Panc1 (cell line): ENCODE data around the gene YAP1. TPM values are rescaled to one million over a fixed set of nuclear protein-coding genes. Genes with fewer than 3 reads are reported as not detected.

Source experiments
- ATAC-seq: fragments of 200-7000 bp; cut with Tn5 transposase; 2 replicates; pipeline ENCODE4 v1.9.1; 2020; ENCODE audit warnings: mild to moderate bottlenecking, moderate library complexity
- BruUV-seq: library from RNA; stranded (reverse); fragments of 400-500 nt; replicated peaks from 2 replicates; lab custom pipeline; 2021; lab: Mats Ljungman, UMichigan
- CTCF ChIA-PET: fragments of 300-600 bp; sonication (Branson Sonifier 250); formaldehyde crosslinking; loops from one replicate; lab custom pipeline; 2022; ENCODE audit warnings: antibody characterized with exemption; lab: Charles Lee
- POLR2A ChIA-PET: fragments of 300-600 bp; sonication (Branson Sonifier 250); formaldehyde crosslinking; loops from one replicate; lab custom pipeline; 2022; ENCODE audit warnings: antibody characterized with exemption; lab: Charles Lee
- DNase-seq: peaks from one replicate; pipeline ENCODE4 v3.0.0-alpha.2; 2010; ENCODE audit warnings: low read depth, low spot score
- H3K27ac ChIP-seq: 2 replicates; pipeline ENCODE4 v1.5.1; 2011; ENCODE audit warnings: mild to moderate bottlenecking, low read length, inconsistent platforms
- H3K27me3 ChIP-seq: fragments of 200-500 bp; sonication (Bioruptor generic); 2 replicates; pipeline ENCODE4 v1.6.0; 2014; ENCODE audit warnings: low read length, inconsistent platforms; ENCODE audit not compliant: control insufficient read depth, insufficient read depth
- H3K36me3 ChIP-seq: fragments of 200-500 bp; sonication (Bioruptor generic); 2 replicates; pipeline ENCODE4 v1.5.1; 2014; ENCODE audit warnings: inconsistent platforms, mild to moderate bottlenecking, low read length, moderate library complexity; ENCODE audit not compliant: control insufficient read depth, insufficient read depth
- H3K4me1 ChIP-seq: 2 replicates; pipeline ENCODE4 v1.5.1; 2011; ENCODE audit warnings: inconsistent platforms, mild to moderate bottlenecking, low read length, moderate library complexity; ENCODE audit not compliant: control insufficient read depth, insufficient read depth
- H3K4me3 ChIP-seq, 2 experiments: 2 replicates each; pipeline ENCODE4 v1.5.1; 2011 to 2012; ENCODE audit warnings: low read depth in 2 of 2, low read length in 2 of 2, mild to moderate bottlenecking in 2 of 2, inconsistent platforms in 1 of 2, moderate library complexity in 1 of 2
- H3K9me3 ChIP-seq: fragments of 200-500 bp; sonication (Bioruptor generic); 2 replicates; pipeline ENCODE4 v1.5.1; 2014; ENCODE audit warnings: low read depth, mild to moderate bottlenecking, inconsistent platforms, low read length, moderate library complexity; ENCODE audit not compliant: control insufficient read depth, insufficient read depth
- POLR2AphosphoS5 ChIP-seq: IDR thresholded peaks from 2 replicates; pipeline ENCODE4 v1.6.1; 2012; ENCODE audit warnings: mild to moderate bottlenecking, low read depth, low read length, moderate library complexity
- REST ChIP-seq, 2 experiments: IDR thresholded peaks; 2 replicates each; pipeline ENCODE4 v1.6.1; 2011 to 2012; ENCODE audit warnings: low read depth in 2 of 2, control low read depth in 1 of 2, low read length in 1 of 2, mild to moderate bottlenecking in 1 of 2, moderate library complexity in 1 of 2; ENCODE audit not compliant: insufficient read depth in 1 of 2
- SIN3A ChIP-seq: IDR thresholded peaks from 2 replicates; pipeline ENCODE4 v1.6.1; 2012; ENCODE audit warnings: low read depth, mild to moderate bottlenecking, low read length, moderate library complexity, borderline replicate concordance; ENCODE audit not compliant: insufficient read depth
- TCF7L2 ChIP-seq: IDR thresholded peaks from 2 replicates; pipeline ENCODE4 v1.6.1; 2011; ENCODE audit warnings: mild to moderate bottlenecking, low read depth, low read length, inconsistent platforms
- in situ Hi-C: cut with HindIII; loops from 2 replicates; pipeline ENCODE4 v1.10.0; 2016; ENCODE audit warnings: low sequenced_read_pairs, low pct_unique_long_range_greater_than_20kb
- intact Hi-C: fragments of 100-400 bp; cut with micrococcal nuclease; formaldehyde crosslinking; loops from one replicate; pipeline ENCODE4 v1.10.0; 2022; ENCODE audit not compliant: unreplicated experiment
- total RNA-seq: library from RNA; stranded (reverse); gene quantifications from one replicate; pipeline ENCODE4 v1.2.1, GENCODE V29; 2021; ENCODE audit not compliant: unreplicated experiment
- TF ChIP-seq, protein P1 (sequence below): fragments of 450-650 bp; IDR thresholded peaks from 2 replicates; pipeline ENCODE4 v1.5.1; 2017; ENCODE audit warnings: mild to moderate bottlenecking

The YAP1 gene
- total RNA-seq, 1 experiment from 2014 or later: 158 TPM

DNA sequence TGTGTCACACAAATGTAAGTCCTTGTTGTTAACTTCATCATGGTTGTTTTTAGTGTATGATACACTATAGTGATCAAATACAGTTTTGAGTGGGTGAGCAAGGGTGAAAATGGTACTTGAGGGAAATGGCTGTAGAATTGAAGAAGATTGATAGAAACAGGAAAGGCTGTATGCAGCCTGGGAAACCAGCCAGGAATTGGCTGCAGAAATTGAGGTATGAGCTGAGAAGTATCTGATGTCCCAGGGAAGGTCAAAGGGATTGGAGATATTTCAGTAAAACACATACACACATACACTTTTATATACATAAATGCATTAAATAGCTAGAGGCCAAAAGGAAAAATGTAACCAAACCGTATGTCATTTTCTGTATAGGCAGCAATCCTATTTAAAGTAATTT, 13.1 kb upstream of the YAP1 start:
- ChIA-PET POLR2A (no interaction called here), CTCF (no interaction called here)
- Histone ChIP-seq H3K9me3 (no peaks in the 10 kb centered on the region), H3K4me3 (no peak overlapping the region), H3K4me1 (no peaks in the 10 kb centered on the region), H3K36me3 (no peaks in the 10 kb centered on the region), H3K27ac (no peak overlapping the region), H3K27me3 (no peaks in the 10 kb centered on the region)
- intact Hi-C loops: no loop called here
- DNase-seq: no peak
- no TSS peak for BruUV-seq
- TF ChIP-seq TCF7L2: no peak
- TF ChIP-seq POLR2AphosphoS5: no peak
- TF ChIP-seq REST (IDR thresholded peaks at IDR 0.05; ENCODE audit: insufficient read depth in 1 of 2, low read depth in 2 of 2, low read length in 1 of 2): no peak
- no peak for TF ChIP-seq SIN3A
- ATAC-seq: no peak
- in situ Hi-C loops: no loop called here

DNA sequence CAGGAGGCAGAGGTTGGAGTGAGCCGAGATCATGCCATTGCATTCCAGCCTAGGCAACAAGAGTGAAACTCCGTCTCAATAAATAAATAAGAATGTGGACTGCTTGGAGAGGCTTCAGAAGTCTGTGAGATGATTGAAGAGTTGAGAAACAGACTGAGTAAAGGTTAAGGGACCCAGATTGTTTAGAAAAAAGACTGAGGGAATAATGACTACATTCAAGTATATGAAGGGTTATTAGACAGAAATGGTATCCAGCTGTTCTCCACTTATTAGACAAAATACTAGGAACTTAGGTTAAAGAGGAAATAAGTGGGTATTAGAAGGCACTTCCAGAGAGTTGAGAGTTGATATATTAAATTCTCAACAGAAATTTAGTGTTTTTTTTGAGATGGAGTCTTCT, 10.5 kb upstream of the YAP1 start:
- no TSS peak for BruUV-seq
- no peak for DNase-seq
- POLR2A ChIA-PET: no interaction called here
- TF ChIP-seq TCF7L2: no peak
- CTCF ChIA-PET: no interaction called here
- intact Hi-C loops (no loop called here), in situ Hi-C loops (no loop called here)
- Histone ChIP-seq H3K4me1 (no peaks in the 10 kb centered on the region), H3K27me3 (no peaks in the 10 kb centered on the region), H3K36me3 (no peaks in the 10 kb centered on the region), H3K9me3 (no peaks in the 10 kb centered on the region), H3K4me3 (no peak overlapping the region), H3K27ac (no peak overlapping the region)
- ATAC-seq: no peak

- Histone ChIP-seq H3K27me3 (no peaks in the 10 kb centered on the region), H3K9me3 (no peaks in the 10 kb centered on the region), H3K4me1 (peaks cover 24% of the 10 kb centered on the region), H3K36me3 (peaks cover 4% of the 10 kb centered on the region), H3K4me3 (peak overlapping the region; percentile 80 to 83), H3K27ac (peak overlapping the region; percentile 99)
- ATAC-seq (no peak), DNase-seq (no peak)
- ChIA-PET POLR2A (no interaction called here), CTCF (no interaction called here)
- TF ChIP-seq POLR2AphosphoS5: no peak
- no peak for TF ChIP-seq TCF7L2
- TF ChIP-seq SIN3A: no peak
- no peak for TF ChIP-seq REST (IDR thresholded peaks at IDR 0.05; ENCODE audit: insufficient read depth in 1 of 2, low read depth in 2 of 2, low read length in 1 of 2)
- TF ChIP-seq, protein P1, sequence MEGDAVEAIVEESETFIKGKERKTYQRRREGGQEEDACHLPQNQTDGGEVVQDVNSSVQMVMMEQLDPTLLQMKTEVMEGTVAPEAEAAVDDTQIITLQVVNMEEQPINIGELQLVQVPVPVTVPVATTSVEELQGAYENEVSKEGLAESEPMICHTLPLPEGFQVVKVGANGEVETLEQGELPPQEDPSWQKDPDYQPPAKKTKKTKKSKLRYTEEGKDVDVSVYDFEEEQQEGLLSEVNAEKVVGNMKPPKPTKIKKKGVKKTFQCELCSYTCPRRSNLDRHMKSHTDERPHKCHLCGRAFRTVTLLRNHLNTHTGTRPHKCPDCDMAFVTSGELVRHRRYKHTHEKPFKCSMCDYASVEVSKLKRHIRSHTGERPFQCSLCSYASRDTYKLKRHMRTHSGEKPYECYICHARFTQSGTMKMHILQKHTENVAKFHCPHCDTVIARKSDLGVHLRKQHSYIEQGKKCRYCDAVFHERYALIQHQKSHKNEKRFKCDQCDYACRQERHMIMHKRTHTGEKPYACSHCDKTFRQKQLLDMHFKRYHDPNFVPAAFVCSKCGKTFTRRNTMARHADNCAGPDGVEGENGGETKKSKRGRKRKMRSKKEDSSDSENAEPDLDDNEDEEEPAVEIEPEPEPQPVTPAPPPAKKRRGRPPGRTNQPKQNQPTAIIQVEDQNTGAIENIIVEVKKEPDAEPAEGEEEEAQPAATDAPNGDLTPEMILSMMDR: no peak
- in situ Hi-C loops (no loop called here), intact Hi-C loops (no loop called here)
- BruUV-seq: no TSS peak
Observed at GRCh38 chr11:102108734-102109440, 1.4 kb upstream of the YAP1 start.
